Colonic mucosa (tissue), 4 donors: ENCODE data around the gene POLR1A. TPM values are rescaled to one million over a fixed set of nuclear protein-coding genes. Genes with fewer than 3 reads are reported as not detected.

ENCODE experiments used
- DNase-seq: peaks from one replicate; pipeline ENCODE4 v3.0.0-alpha.2; 2020
- H3K27ac ChIP-seq: fragments of 200-600 bp; one replicate; pipeline ENCODE4 v1.8.0; 2021
- H3K27me3 ChIP-seq: fragments of 200-600 bp; one replicate; pipeline ENCODE4 v1.8.0; 2021
- H3K36me3 ChIP-seq: fragments of 200-600 bp; one replicate; pipeline ENCODE4 v1.8.0; 2021
- H3K4me1 ChIP-seq: fragments of 200-600 bp; one replicate; pipeline ENCODE4 v1.8.0; 2021; ENCODE audit warnings: mild to moderate bottlenecking
- H3K4me3 ChIP-seq: fragments of 200-600 bp; one replicate; pipeline ENCODE4 v1.8.0; 2021
- H3K9ac ChIP-seq, 2 donors: one replicate each; pipeline ENCODE4 v1.7.0; 2013; ENCODE audit warnings: control low read depth in 2 of 2, low read depth in 2 of 2, low read length in 2 of 2
- H3K9me3 ChIP-seq: fragments of 200-600 bp; one replicate; pipeline ENCODE4 v1.8.0; 2021
- CTCF ChIP-seq: fragments of 200-600 bp; IDR thresholded peaks from one replicate; pipeline ENCODE4 v1.8.0; 2022; ENCODE audit warnings: antibody characterized with exemption, mild to moderate bottlenecking
- intact Hi-C: fragments of 100-400 bp; cut with DNase I; formaldehyde crosslinking; loops from one replicate; pipeline ENCODE4 v1.14.1; 2022
- total RNA-seq, 2 donors: library from RNA; stranded (reverse); fragmentation: NEBNext Ultra II Directional in 1 of 2; extraction: Animal tissue kit (Norgen Biotek cat#: 25700) in 1 of 2; gene quantifications; one replicate each; pipeline ENCODE4 v1.2.1, GENCODE V29; 2021
- donor health status: healthy.
- donor health status: DM: no; HTN: no; CAD: no.
- donor health status: DM: no; HTN: no; CAD: no.

POLR1A gene
- total RNA-seq, 2 donors from 2014 or later = 17.9 to 35.9 TPM

- H3K4me1 ChIP-seq = no peaks in the 10 kb centered on the region
- H3K9me3 ChIP-seq = no peaks in the 10 kb centered on the region
- no peak for DNase-seq
- no peaks in the 10 kb centered on the region for H3K27me3 ChIP-seq
- no peak overlapping the region for H3K27ac ChIP-seq
- no peak overlapping the region for H3K4me3 ChIP-seq
- H3K36me3 ChIP-seq = no peaks in the 10 kb centered on the region
- H3K9ac ChIP-seq = no peak overlapping the region
- intact Hi-C loops = no loop called here
- TF ChIP-seq CTCF = no peak
Measured at GRCh38 chr2:86062043-86062442, 43.6 kb downstream of the POLR1A start.

- intact Hi-C loops = no loop called here
- Histone ChIP-seq H3K27me3 (no peaks in the 10 kb centered on the region), H3K4me3 (no peak overlapping the region), H3K36me3 (no peaks in the 10 kb centered on the region), H3K4me1 (no peaks in the 10 kb centered on the region), H3K9ac (no peak overlapping the region), H3K9me3 (no peaks in the 10 kb centered on the region), H3K27ac (no peak overlapping the region)
- DNase-seq = no peak
- no peak for TF ChIP-seq CTCF
Measured at GRCh38 chr2:86056590-86057331, 48.9 kb downstream of the POLR1A start.

- intact Hi-C loops = no loop called here
- DNase-seq = no peak
- Histone ChIP-seq H3K9me3 (no peaks in the 10 kb centered on the region), H3K27me3 (no peaks in the 10 kb centered on the region), H3K36me3 (no peaks in the 10 kb centered on the region), H3K4me1 (no peaks in the 10 kb centered on the region), H3K4me3 (no peak overlapping the region), H3K27ac (no peak overlapping the region), H3K9ac (no peak overlapping the region)
- TF ChIP-seq CTCF = no peak
Measured at GRCh38 chr2:86055314-86055713, 50.4 kb downstream of the POLR1A start.

- Histone ChIP-seq H3K27me3 (no peaks in the 10 kb centered on the region), H3K9ac (no peak overlapping the region), H3K27ac (no peak overlapping the region), H3K4me3 (no peak overlapping the region), H3K36me3 (no peaks in the 10 kb centered on the region), H3K4me1 (no peaks in the 10 kb centered on the region), H3K9me3 (no peaks in the 10 kb centered on the region)
- TF ChIP-seq CTCF = no peak
- no peak for DNase-seq
- intact Hi-C loops = no loop called here
Measured at GRCh38 chr2:86054535-86055082, 51.1 kb downstream of the POLR1A start.

- no peak overlapping the region for H3K27ac ChIP-seq
- intact Hi-C loops = no loop called here
- H3K9me3 ChIP-seq = no peaks in the 10 kb centered on the region
- no peaks in the 10 kb centered on the region for H3K27me3 ChIP-seq
- no peaks in the 10 kb centered on the region for H3K4me1 ChIP-seq
- no peaks in the 10 kb centered on the region for H3K36me3 ChIP-seq
- H3K9ac ChIP-seq = no peak overlapping the region
- no peak overlapping the region for H3K4me3 ChIP-seq
- DNase-seq = no peak
- no peak for TF ChIP-seq CTCF
Measured at GRCh38 chr2:86053166-86053565, 52.5 kb downstream of the POLR1A start.
